PC-9 (cell line): ENCODE measurements around the gene MAGI3.

ENCODE experiments used
- CTCF ChIP-seq: fragments of 200-600 bp; sonication (generic); conservative IDR thresholded peaks from 2 replicates; pipeline ENCODE4 v1.6.1; 2017; ENCODE audit warnings: mixed run types, antibody characterized with exemption, mild to moderate bottlenecking, moderate library complexity
- EZH2 ChIP-seq: fragments of 200-600 bp; sonication (generic); IDR thresholded peaks from 2 replicates; pipeline ENCODE4 v1.8.0; 2017; ENCODE audit warnings: antibody characterized with exemption, low read depth

GRCh38 chr1:113681596-113682337, 291.5 kb downstream of the MAGI3 start:
- TF ChIP-seq CTCF, result no peak
- TF ChIP-seq EZH2, result no peak
